GM19397 (cell line): ENCODE data around the gene DNAH1.

Experiments
- ATAC-seq: cut with Tn5 transposase; IDR thresholded peaks from one replicate; pipeline ENCODE4 v1.9.1; 2021; ENCODE audit warnings: mild to moderate bottlenecking, moderate library complexity; ENCODE audit not compliant: unreplicated experiment

Gene DNAH1

DNA sequence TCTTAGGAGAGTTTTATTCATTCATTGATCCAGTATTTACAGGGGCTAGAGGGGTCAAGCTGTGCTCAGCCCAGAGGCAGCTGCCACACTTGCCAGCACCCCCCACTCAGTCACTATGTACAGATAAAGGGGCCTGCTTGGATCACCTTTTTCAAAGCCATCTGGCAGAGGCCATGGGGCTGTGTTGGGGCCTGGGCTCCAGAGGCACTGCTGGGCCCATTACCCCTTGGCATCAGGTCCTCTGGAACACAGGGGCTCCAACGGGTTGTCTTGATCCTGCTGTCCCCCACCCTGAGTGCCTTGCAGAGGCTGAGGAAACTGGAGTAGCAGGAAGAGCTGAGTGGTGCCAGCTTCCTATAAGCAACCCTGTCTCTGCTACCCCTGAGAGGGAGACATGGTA lies 84.9 kb downstream of the DNAH1 start:
- ATAC-seq: no peak

- ATAC-seq: no peak
Measured at GRCh38 chr3:52401551-52401950, 85.4 kb downstream of the DNAH1 start.

GRCh38 chr3:52402101-52402521 lies 86.0 kb downstream of the DNAH1 start:
- ATAC-seq: no peak

DNA sequence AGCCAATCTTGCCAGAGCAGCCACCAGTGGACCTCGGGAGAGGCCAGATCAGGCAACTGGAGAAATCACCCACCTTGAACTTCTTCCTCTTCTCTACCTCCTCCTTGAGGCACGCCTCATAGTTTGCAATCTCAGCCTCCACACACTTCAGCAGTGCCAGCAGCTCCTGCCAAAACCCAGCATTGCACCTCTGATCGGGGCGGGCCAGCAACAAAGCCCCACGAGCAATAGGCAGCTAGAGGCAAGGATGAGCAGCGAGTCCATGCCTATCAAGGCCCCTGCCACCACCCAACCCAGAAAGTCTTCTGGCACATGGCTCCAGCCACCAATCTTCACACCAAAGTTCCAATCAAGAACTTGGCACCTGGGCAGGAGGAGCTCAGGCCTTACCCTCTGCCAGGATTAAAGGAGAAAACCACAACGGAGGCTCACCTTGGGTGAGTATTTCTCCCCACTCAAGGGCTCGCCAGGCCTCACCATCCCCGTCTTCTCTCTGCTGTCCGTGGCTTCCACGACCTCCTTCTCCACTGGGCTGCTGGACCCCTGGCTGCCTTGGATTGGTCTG lies 86.7 kb downstream of the DNAH1 start:
- no peak for ATAC-seq

GRCh38 chr3:52403271-52403841 lies 87.2 kb downstream of the DNAH1 start:
- no peak for ATAC-seq

- ATAC-seq: no peak
Measured at GRCh38 chr3:52403955-52404354, 87.8 kb downstream of the DNAH1 start.

DNA sequence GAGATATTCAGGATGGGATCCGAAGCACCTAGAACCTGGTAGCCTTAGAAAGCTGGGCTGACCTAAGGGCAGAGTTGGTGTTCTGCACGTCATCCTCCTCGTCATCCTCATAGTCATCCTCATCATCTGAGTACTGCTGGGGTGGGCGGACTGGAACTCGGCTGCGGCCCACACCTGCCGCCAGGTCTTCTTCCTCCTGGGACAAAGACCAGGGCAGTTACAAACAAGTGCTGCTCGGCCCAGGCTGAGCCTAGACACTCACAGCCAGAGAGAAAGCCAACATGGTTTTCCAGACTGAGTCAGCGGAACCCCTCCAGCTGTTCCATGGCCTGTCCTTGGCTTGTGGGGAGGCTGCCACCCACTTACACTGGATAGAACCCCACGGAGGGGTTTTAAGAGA lies 88.3 kb downstream of the DNAH1 start:
- no peak for ATAC-seq

DNA sequence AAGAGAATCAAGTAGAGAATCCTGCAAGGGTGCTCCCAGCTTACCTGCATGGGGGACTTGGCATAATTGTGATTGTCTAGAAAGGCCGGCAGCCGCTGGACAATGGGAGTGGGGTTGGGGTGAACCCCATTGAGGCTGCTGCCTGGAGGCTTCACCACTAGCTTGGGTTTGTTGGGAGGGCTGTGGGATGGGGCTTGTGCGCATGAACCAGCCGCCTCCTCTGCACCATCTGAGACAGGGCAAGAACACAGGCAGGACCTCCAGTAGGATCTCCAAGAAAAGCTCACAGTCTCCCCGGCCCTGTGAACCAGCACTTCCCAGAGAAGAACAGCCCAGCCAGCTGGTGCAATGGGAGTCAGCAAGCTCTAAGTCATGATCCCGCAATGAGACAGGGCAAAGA lies 88.9 kb downstream of the DNAH1 start:
- ATAC-seq: no peak

DNA sequence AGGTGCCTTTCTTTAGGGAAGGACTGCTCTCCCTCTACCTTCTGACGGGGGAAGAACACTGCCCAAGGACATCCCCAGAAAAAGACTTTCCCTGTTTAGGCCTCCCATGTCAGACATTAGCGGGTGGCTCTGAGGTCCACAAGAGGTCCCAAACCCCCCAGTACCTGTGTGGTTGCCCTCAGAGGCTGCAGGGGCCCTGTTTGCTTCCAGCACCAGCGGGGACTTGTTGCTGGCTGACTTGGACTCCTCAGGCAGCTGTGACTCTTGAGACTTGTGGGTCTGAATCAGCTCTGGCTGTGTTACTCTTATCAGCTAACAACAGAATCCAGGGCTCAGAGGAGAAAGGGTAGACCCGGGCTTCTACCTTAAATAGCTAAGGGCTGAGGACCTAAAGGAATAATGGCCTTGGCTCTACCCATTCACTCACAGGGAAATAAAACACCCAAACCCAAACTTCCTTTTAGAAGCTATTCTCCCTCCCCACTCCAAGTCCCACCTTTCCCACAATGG lies 89.5 kb downstream of the DNAH1 start:
- ATAC-seq: no peak

- no peak for ATAC-seq
Measured at GRCh38 chr3:52406231-52406661, 90.1 kb downstream of the DNAH1 start.

DNA sequence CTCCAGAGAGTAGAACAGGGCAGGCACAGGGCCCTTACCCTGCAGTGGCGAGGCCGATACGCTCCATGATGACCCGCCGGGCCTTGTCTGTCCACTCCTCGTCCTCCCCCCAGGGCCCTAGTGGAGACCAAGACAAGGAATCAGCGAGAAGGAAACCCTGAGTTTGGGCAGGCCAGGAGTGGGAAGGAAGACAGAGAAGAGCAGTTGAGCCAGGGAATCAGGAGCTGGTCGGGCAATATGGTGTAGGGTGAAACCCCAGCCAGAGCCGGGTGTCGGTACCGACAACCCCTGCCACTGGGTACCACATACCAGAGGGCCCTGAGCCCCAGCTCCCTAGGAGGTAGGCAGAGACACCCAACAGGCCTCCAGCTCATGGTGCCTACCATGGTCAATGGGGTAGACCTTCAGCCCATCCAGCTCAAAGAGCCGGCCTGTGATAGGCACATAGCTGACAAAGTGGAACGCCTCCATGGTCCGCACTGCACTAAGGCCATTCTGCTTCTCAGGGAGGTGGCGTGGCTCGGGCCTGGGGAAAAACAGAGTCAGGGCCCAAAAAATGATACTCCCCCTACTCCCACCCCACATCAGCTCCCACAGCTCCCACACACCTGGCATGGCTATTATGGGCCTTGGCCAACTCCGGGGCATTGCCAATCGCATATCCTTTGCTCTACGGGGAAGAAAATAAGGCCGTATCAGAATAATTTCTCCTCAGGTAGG lies 90.8 kb downstream of the DNAH1 start:
- no peak for ATAC-seq

DNA sequence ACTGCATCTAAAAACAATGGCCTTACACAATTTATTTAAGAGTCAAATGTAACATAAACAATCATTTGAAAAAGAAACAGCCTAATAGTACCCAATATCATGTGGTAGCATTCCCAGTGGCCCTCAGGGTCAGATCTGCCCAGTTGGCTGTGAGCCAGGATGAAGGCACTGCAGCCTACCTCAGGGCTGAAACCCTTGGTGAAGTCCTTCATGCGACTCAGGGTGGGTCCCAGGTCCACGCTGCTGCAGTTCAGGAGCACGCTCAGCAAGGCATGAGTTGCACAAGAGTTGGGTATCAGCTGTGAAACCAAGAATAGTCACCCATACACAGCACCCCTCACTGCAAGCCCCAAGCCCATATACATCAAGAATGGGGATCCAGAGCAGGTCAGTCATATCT lies 91.7 kb downstream of the DNAH1 start:
- ATAC-seq: no peak

GRCh38 chr3:52408466-52408865 lies 92.3 kb downstream of the DNAH1 start:
- ATAC-seq: no peak

- ATAC-seq: no peak
Measured at GRCh38 chr3:52415800-52416199, 99.7 kb downstream of the DNAH1 start.

- ATAC-seq: no peak
Measured at GRCh38 chr3:52420388-52420787, 104.3 kb downstream of the DNAH1 start.

DNA sequence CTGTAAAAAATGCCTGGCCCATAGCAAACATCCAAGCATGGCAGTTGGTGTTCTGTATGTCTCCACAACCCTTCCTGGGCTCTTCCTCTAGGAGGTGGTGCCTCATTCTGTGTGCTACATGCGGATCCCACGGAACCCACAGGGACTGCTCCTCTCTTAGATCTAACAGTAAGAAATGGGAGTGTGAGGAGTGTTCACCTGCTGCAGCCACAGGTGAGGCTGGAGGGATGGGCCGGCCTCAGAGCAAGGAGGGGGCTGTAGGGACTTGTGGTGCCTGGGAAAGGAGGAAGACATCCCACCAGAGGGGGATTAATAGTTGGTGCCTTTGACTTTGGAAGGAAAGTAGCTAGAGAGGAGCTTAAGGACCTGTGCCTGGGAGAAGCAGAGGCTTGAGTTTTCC lies 106.5 kb downstream of the DNAH1 start:
- ATAC-seq: no peak

DNA sequence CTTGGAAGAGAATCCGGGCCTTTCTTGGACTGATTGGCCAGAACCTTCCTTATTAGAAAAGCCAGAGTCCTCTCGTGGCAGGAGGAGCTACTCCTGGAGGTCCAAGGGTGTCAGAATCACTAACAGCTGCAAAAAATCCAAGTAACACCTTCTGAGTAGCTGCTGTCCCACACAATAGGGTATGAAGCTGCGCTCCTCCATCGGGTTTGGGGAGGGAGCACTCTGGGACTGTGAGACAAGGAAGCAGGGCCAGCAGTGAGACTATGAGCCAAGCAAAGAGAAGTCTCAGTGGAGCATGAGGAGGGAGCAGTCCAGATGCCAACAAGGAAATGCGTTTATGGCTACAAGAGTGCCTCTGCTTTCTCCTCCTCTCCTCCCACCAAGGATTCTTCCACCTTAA lies 107.1 kb downstream of the DNAH1 start:
- ATAC-seq: no peak

DNA sequence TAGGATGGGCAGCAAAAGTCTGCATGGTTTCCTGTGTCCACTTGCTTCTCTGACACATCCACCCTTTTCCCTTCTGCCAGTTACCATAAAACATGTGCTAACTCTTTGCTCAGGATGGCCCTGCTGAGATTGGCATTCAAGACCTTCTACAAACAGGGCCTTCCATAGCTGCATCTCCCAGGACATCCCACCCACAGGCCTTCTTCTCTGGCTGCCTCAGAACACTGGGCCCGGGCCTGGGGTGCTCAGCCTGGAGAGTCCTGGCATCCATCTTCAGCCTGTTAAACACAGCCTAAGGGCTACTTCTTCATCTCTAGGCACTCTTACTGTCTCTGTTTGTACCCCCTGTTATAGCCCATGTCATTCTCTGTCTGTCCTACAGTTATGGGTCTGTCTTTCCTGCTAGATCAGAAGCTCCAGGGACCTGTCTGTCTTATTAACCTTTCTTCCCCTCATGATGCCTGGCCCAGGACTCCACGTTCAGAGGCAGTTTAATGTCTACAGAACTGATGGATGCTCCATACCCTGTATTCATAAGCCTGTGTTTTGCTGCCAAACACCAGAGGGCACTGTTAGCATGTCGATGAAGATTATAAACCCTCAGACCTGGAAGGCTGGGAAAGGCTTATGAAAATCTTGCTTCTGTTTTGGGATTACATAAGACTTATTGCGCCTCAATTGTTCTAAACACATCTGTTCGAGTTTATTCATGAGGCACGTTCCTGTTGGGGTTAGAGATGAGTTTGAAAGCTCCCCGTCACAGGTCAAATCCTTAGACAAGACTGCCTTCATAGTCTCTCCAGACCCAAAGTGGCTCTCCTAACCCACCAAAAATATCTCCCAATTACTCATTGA lies 112.3 kb downstream of the DNAH1 start:
- ATAC-seq: no peak

GRCh38 chr3:52429031-52429430 lies 112.9 kb downstream of the DNAH1 start:
- no peak for ATAC-seq

- ATAC-seq: no peak
Measured at GRCh38 chr3:52429779-52430415, 113.8 kb downstream of the DNAH1 start.

DNA sequence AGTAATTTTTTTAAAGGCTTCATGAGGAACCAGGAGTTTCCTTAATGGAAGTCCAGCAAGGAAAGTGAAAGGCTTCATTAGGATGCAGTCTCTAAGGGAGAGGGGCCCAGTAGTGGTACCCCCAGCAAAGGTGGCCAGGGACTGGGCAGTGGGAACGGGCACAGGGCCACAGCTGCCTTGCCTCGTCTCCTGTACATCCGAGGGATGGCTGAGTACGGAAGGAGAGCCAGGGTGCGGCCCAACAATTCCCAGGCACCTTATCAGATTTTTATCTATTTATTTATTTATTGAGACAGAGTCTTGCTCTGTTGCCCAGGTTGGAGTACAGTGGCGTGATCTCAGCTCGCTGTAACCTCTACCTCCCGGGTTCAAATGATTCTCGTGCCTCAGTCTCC lies 114.3 kb downstream of the DNAH1 start:
- ATAC-seq: no peak
